Activated naive CD8-positive, alpha-beta T cell treated with anti-CD3 and anti-CD28 coated beads, Interleukin-2, amount 50 U/mL, for 24 hours (primary cell): ENCODE results near the gene PRRC1.
A peak's percentile ranks its signal among the peaks of the same experiment; 100 is the strongest.

Source experiments
- ATAC-seq: fragments of 150-1000 bp; cut with Tn5 transposase; one replicate; pipeline ENCODE4 v1.10.0; 2021
- DNase-seq: peaks from one replicate; pipeline ENCODE4 v3.0.0; 2021
- H3K27ac Mint-ChIP-seq: one replicate; pipeline ENCODE4 v1.8.0; 2021; ENCODE audit warnings: mild to moderate bottlenecking, mixed read lengths
- H3K27me3 Mint-ChIP-seq: one replicate; pipeline ENCODE4 v1.8.0; 2021; ENCODE audit warnings: mixed read lengths
- H3K36me3 Mint-ChIP-seq: one replicate; pipeline ENCODE4 v1.8.0; 2021; ENCODE audit warnings: low read depth, mixed read lengths
- H3K4me1 Mint-ChIP-seq: one replicate; pipeline ENCODE4 v1.8.0; 2021; ENCODE audit warnings: mixed read lengths
- H3K4me3 Mint-ChIP-seq: one replicate; pipeline ENCODE4 v1.8.0; 2021; ENCODE audit warnings: mild to moderate bottlenecking, moderate library complexity, mixed read lengths
- H3K9me3 Mint-ChIP-seq: one replicate; pipeline ENCODE4 v1.8.0; 2021; ENCODE audit warnings: mixed read lengths

Gene PRRC1

DNA sequence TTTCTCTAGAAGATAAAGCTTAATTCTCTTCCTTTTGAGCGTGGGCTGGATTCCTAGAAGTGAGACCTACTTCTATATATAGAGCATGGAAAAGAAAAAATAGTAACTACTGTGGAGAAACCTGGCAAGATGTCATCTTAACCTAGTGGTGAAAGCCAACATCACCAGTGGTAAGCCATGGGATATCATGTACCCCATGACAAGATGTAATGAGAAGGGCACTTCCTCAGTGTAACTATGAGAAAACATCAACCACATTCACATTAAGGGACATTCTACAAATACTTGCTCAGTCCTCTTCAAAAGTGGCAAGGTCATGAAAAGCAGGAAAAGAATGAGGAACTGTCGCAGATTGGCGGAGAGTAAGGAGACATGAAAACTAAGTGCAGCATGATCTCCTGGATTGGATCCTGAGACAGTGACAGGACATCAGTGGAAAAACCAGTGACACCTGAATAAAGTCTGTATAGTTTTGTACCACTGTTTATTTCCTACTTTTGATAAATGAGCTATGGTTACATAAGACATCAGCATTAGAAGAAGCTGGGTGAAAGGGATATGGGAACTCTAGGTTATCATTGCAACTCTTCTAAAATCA, 65.4 kb downstream of the PRRC1 start:
- Mint-ChIP-seq H3K36me3 (no peaks in the 10 kb centered on the region), H3K27me3 (peaks cover 12% of the 10 kb centered on the region)

DNA sequence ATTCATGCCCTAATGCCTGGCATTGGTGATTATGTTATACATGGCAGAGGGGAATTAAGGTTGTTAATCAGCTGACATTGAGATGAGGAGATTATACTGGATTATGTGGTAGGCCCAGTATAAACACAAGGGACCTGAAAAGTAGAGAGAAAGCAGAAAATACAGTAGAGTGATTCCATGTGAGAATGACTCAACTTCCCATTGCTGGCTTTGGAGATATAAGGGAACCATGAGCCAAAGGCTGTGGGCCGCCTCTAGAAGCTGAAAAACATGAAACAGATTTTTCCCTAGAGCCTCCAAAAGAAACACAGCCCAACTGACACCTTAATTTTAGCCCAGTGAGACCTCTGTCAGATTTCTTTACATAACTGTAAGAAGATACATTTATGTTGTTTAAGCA, 66.4 kb downstream of the PRRC1 start:
- DNase-seq: no peak
- Mint-ChIP-seq H3K9me3 (no peaks in the 10 kb centered on the region), H3K4me1 (no peaks in the 10 kb centered on the region), H3K27ac (no peak overlapping the region), H3K36me3 (no peaks in the 10 kb centered on the region), H3K4me3 (no peak overlapping the region), H3K27me3 (peaks cover 7% of the 10 kb centered on the region)
- no peak for ATAC-seq

More for the DNA sequence above, 65.4 kb downstream of the PRRC1 start:
- DNase-seq (no peak), ATAC-seq (no peak)
- Mint-ChIP-seq H3K4me3 (no peak overlapping the region), H3K9me3 (no peaks in the 10 kb centered on the region), H3K27ac (no peak overlapping the region), H3K4me1 (no peaks in the 10 kb centered on the region)

GRCh38 chr5:127585661-127586060, 68.2 kb downstream of the PRRC1 start:
- no peaks in the 10 kb centered on the region for H3K4me1 Mint-ChIP-seq
- DNase-seq: no peak
- H3K36me3 Mint-ChIP-seq: no peaks in the 10 kb centered on the region
- H3K9me3 Mint-ChIP-seq: no peaks in the 10 kb centered on the region
- no peak overlapping the region for H3K27ac Mint-ChIP-seq
- peaks cover 8% of the 10 kb centered on the region for H3K27me3 Mint-ChIP-seq
- no peak for ATAC-seq
- H3K4me3 Mint-ChIP-seq: no peak overlapping the region

- Mint-ChIP-seq H3K4me1 (no peaks in the 10 kb centered on the region), H3K27ac (no peak overlapping the region), H3K9me3 (no peaks in the 10 kb centered on the region), H3K4me3 (no peak overlapping the region), H3K36me3 (no peaks in the 10 kb centered on the region), H3K27me3 (peaks cover 7% of the 10 kb centered on the region)
- ATAC-seq: no peak
- no peak for DNase-seq
Measured at GRCh38 chr5:127586066-127586770, 68.8 kb downstream of the PRRC1 start.

DNA sequence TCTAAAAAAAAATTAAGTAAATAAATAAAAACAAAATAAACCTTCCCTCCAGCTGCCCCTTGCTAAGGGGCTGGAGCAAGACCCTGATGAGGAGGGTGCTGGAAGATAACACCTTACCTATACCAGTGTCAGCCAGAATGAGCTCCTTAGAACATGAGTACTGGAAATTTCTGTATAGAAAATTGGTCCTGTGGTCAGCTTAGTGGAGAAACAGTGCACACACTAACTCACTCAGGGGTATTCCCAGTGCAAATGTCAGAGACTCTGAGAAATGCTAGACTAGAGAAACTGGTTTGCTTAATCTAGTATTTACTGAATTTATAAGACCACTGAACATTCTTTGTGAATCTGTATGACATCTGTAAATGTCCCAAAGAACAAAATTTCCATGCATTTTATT, 69.4 kb downstream of the PRRC1 start:
- no peak for DNase-seq
- H3K4me1 Mint-ChIP-seq: no peaks in the 10 kb centered on the region
- no peak overlapping the region for H3K4me3 Mint-ChIP-seq
- peaks cover 4% of the 10 kb centered on the region for H3K27me3 Mint-ChIP-seq
- peak; percentile 50 for ATAC-seq
- no peak overlapping the region for H3K27ac Mint-ChIP-seq
- no peaks in the 10 kb centered on the region for H3K36me3 Mint-ChIP-seq
- no peaks in the 10 kb centered on the region for H3K9me3 Mint-ChIP-seq

DNA sequence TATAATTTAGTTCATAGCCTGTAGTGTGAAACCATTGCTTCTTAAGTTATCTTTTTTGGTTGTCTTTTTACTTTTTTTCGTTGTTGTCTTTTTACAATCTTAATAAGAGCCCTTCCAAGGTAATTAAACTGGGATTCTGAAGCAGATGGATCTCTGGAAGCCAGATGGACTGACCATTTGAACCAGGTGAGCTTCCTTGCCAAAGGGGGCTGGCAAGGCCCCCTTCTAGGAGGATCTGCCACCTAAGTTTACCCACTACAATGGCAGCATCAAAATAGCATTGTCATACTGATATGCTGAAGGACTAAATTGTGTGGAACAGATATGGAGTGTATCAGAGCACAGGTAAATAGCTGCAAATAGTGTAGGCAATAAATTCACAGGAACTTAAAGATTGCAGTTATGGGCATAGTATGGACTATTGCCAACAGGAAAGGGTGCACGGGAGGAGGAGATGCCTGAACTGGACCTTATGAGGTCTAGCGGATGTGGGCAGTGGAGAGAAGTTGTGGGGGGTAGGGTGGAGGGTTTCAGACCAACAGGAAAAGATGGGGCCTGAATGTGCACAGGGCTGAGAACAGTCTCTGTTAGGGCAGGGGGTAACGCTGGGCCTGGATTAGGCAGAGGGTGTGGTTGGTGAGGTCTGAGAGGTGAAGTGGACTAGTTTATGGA, 69.9 kb downstream of the PRRC1 start:
- no peaks in the 10 kb centered on the region for H3K9me3 Mint-ChIP-seq

GRCh38 chr5:127588368-127588767, 70.9 kb downstream of the PRRC1 start:
- H3K27ac Mint-ChIP-seq: no peak overlapping the region
- peaks cover 4% of the 10 kb centered on the region for H3K27me3 Mint-ChIP-seq
- H3K4me3 Mint-ChIP-seq: no peak overlapping the region
- no peaks in the 10 kb centered on the region for H3K4me1 Mint-ChIP-seq
- DNase-seq (no peak), ATAC-seq (no peak)
- H3K9me3 Mint-ChIP-seq: no peaks in the 10 kb centered on the region
- no peaks in the 10 kb centered on the region for H3K36me3 Mint-ChIP-seq

More for the DNA sequence above, 69.9 kb downstream of the PRRC1 start:
- Mint-ChIP-seq H3K4me3 (no peak overlapping the region), H3K27me3 (peaks cover 4% of the 10 kb centered on the region), H3K4me1 (no peaks in the 10 kb centered on the region), H3K36me3 (no peaks in the 10 kb centered on the region), H3K27ac (no peak overlapping the region)
- DNase-seq (no peak), ATAC-seq (no peak)

DNA sequence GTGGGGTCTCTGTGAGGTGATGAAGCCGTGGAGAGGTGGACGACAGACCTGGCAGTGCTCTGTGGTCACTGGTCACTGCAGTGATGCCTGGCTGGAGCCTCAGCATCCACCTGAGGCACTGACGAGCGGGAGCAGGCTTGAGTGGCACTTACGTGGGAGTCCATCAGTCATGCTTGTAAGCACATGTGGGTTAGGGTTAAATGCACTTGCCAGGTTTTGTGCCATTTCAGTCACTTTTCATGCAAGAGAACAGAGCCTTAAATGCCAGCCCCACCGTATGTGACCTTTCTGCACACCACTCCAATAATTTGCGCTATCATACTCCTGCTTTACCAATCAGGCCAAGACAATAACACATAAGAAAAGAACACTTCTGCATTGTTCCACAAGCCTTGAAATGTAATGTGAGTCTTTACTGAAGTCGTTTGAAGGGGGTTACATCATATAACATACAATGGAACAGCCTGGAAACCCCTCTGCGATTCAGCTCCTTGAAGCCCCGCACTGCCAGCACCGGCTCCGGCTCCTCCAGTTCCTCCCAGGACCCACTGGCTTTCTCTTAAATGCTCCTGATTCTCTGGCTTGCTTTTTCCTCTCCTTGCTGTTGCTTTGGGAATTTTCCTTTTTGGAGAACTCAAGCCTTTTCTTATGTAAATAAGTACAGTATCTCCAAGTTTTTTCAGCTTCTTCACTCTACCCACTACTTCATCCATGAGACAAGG, 72.0 kb downstream of the PRRC1 start:
- Mint-ChIP-seq H3K4me3 (no peak overlapping the region), H3K36me3 (no peaks in the 10 kb centered on the region), H3K9me3 (no peaks in the 10 kb centered on the region), H3K4me1 (no peaks in the 10 kb centered on the region), H3K27ac (no peak overlapping the region), H3K27me3 (peaks cover 4% of the 10 kb centered on the region)
- ATAC-seq (no peak), DNase-seq (no peak)

- H3K9me3 Mint-ChIP-seq: no peaks in the 10 kb centered on the region
- H3K36me3 Mint-ChIP-seq: no peaks in the 10 kb centered on the region
- H3K4me1 Mint-ChIP-seq: no peaks in the 10 kb centered on the region
- DNase-seq (no peak), ATAC-seq (peak; percentile 28)
- no peak overlapping the region for H3K27ac Mint-ChIP-seq
- H3K4me3 Mint-ChIP-seq: no peak overlapping the region
- peaks cover 4% of the 10 kb centered on the region for H3K27me3 Mint-ChIP-seq
Measured at GRCh38 chr5:127590156-127590722, 72.8 kb downstream of the PRRC1 start.

DNA sequence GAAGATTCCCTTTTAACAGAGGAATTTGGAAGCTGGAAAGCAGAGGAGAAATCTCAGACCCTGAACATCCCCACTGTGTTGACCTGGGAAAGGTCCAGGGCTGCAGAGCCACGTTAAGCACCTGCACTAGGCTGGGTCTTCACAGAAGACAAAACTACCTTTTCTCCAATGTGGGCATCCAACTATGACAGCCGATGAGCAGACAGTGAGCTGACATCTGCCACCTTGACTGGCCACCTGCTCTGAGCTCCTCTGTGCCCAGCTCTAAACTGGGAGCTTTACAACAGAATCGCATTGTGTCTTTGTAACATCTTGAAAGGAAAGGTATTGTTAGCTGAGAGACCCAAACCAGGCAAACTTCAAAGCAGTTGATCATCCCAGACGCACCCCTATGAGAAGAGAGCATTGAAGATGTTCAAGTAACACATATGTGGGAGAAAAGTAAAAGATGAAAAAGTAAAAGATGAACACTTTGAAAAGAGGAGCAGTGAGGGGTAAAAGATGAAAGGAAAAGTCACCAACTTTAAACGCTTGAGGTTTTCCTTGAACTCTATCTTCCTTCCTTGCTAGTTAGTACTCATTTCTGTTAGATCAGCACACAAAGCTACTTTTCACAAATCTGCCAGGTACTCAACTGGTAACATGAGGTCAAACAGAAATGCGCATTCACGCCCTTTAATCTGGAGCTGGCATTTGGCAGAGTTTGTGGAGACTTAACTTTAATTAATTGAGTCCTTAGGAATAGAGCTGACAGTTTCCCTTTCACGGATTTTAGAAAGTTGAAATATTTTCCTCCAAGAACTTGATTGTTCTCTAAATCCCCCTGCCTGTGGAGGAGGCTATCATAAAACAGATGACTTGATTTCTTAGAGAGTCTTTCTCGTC, 78.3 kb downstream of the PRRC1 start:
- H3K4me1 Mint-ChIP-seq: peaks cover 5% of the 10 kb centered on the region
- no peaks in the 10 kb centered on the region for H3K9me3 Mint-ChIP-seq

GRCh38 chr5:127596501-127596900, 79.1 kb downstream of the PRRC1 start:
- Mint-ChIP-seq H3K27ac (no peak overlapping the region), H3K27me3 (no peaks in the 10 kb centered on the region), H3K36me3 (no peaks in the 10 kb centered on the region), H3K4me1 (peaks cover 5% of the 10 kb centered on the region), H3K9me3 (no peaks in the 10 kb centered on the region), H3K4me3 (no peak overlapping the region)
- no peak for ATAC-seq
- DNase-seq: no peak

More for the DNA sequence above, 78.3 kb downstream of the PRRC1 start:
- DNase-seq (no peak), ATAC-seq (no peak)
- no peaks in the 10 kb centered on the region for H3K27me3 Mint-ChIP-seq
- H3K4me3 Mint-ChIP-seq: no peak overlapping the region
- no peaks in the 10 kb centered on the region for H3K36me3 Mint-ChIP-seq
- H3K27ac Mint-ChIP-seq: no peak overlapping the region

- DNase-seq (no peak), ATAC-seq (no peak)
- H3K27me3 Mint-ChIP-seq: no peaks in the 10 kb centered on the region
- peaks cover 5% of the 10 kb centered on the region for H3K4me1 Mint-ChIP-seq
- H3K4me3 Mint-ChIP-seq: no peak overlapping the region
- no peak overlapping the region for H3K27ac Mint-ChIP-seq
- H3K9me3 Mint-ChIP-seq: no peaks in the 10 kb centered on the region
- H3K36me3 Mint-ChIP-seq: no peaks in the 10 kb centered on the region
Measured at GRCh38 chr5:127599320-127599719, 81.9 kb downstream of the PRRC1 start.

- Mint-ChIP-seq H3K36me3 (no peaks in the 10 kb centered on the region), H3K4me1 (peaks cover 5% of the 10 kb centered on the region), H3K4me3 (no peak overlapping the region), H3K9me3 (no peaks in the 10 kb centered on the region), H3K27ac (no peak overlapping the region), H3K27me3 (no peaks in the 10 kb centered on the region)
- DNase-seq (no peak), ATAC-seq (no peak)
Measured at GRCh38 chr5:127599847-127600246, 82.4 kb downstream of the PRRC1 start.

DNA sequence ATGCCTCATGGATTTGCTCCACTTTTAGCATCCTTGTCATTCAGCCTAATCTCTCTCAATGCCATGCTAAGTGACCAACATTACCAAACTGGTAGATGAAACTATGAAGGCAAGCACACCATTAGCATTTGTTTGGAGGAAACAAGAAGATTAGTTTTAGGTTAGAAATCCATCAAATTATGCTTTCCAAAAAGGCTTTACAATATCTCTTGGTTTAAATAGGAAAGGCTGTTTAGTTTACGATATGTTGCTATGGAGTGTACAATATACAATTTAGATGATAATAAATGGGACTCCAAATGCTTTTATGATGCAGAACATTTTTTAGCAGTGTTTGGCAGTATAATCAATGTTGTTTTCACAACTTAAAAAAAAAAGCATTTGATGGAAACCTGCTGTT, 83.7 kb downstream of the PRRC1 start:
- DNase-seq (no peak), ATAC-seq (no peak)
- no peaks in the 10 kb centered on the region for H3K9me3 Mint-ChIP-seq
- H3K4me1 Mint-ChIP-seq: no peaks in the 10 kb centered on the region
- H3K4me3 Mint-ChIP-seq: no peak overlapping the region
- H3K27me3 Mint-ChIP-seq: peaks cover 3% of the 10 kb centered on the region
- H3K36me3 Mint-ChIP-seq: no peaks in the 10 kb centered on the region
- H3K27ac Mint-ChIP-seq: no peak overlapping the region
